ENCODE measurements around the gene HS1BP3.

DNA sequence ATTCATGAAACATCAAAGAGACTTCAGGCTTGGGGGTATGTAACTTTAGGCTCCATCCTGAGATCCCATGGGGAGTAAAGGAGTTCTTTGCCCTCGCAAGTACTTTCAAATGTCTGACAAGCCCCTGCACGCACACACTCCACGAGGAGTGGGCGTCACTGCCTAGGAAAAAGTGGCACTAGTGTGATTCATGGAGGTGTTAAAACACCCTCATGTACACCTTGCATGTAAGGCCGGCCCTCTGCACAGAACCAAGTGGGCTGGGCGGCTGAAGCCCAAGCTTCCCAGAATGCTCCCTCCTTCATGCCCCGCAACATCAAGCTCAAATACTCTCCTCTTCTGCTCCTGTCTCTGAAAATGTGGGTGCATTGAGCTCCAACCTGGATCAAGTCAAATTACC is 7.8 kb downstream of the HS1BP3 start:
- TF ChIP-seq, protein P1, sequence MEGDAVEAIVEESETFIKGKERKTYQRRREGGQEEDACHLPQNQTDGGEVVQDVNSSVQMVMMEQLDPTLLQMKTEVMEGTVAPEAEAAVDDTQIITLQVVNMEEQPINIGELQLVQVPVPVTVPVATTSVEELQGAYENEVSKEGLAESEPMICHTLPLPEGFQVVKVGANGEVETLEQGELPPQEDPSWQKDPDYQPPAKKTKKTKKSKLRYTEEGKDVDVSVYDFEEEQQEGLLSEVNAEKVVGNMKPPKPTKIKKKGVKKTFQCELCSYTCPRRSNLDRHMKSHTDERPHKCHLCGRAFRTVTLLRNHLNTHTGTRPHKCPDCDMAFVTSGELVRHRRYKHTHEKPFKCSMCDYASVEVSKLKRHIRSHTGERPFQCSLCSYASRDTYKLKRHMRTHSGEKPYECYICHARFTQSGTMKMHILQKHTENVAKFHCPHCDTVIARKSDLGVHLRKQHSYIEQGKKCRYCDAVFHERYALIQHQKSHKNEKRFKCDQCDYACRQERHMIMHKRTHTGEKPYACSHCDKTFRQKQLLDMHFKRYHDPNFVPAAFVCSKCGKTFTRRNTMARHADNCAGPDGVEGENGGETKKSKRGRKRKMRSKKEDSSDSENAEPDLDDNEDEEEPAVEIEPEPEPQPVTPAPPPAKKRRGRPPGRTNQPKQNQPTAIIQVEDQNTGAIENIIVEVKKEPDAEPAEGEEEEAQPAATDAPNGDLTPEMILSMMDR (conservative IDR thresholded peaks at IDR 0.05) = no peak
- no peak for TF ChIP-seq EZH2 (IDR thresholded peaks at IDR 0.05; ENCODE audit: low read depth)

Measured in PC-9 (cell line).